ENCODE results near the gene ENPP7.
A peak's percentile ranks its signal among the peaks of the same experiment; 100 is the strongest.

The ENPP7 gene

GRCh38 chr17:79705674-79706073, 25.1 kb upstream of the ENPP7 start:
- DNase-seq = no peak

DNA sequence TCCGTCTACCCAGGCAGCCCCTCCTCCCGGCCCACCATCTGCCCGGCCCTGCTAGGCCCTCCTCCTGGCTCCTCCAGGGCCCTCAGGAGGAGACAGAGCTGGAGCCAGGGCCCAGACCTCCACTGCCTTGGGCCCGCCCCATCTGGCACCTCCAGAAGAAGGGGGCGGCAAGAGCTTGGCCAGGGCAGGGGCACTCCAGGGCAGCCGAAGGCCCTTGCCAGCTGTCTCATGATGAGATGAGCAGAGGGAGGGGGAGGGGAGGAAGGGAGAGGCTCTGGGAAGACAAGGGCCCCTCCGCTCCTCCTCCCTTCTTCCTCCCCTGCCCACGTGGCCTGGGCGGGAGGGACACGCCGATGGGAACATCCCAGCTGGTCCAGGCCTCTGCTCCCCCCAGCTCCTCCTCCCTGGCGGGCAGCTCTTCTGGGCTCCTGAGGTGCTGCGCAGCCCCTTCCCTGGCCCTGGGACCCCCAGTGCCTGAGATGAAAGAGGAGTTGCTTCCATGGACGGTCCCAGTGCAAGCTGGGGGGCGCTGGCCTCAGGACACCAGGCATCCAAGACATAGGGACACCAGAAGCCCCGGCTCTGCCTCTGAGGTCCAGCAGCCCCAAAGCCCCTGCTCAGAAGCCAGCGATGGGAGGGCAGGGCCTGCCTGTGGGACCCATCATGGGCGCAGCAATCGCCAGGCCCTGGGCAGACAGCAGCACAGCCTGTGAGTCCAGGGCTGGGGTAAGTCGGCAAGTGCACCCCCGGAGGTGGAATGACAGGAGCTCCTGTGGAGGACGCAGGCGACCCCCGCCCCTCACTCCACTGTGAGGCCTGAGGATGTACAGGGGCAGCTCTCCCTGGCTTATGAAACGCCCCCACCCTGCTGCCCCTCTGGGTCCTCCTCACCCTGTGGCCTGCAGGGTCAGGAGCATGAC, 23.6 kb upstream of the ENPP7 start:
- no peak for DNase-seq

DNA sequence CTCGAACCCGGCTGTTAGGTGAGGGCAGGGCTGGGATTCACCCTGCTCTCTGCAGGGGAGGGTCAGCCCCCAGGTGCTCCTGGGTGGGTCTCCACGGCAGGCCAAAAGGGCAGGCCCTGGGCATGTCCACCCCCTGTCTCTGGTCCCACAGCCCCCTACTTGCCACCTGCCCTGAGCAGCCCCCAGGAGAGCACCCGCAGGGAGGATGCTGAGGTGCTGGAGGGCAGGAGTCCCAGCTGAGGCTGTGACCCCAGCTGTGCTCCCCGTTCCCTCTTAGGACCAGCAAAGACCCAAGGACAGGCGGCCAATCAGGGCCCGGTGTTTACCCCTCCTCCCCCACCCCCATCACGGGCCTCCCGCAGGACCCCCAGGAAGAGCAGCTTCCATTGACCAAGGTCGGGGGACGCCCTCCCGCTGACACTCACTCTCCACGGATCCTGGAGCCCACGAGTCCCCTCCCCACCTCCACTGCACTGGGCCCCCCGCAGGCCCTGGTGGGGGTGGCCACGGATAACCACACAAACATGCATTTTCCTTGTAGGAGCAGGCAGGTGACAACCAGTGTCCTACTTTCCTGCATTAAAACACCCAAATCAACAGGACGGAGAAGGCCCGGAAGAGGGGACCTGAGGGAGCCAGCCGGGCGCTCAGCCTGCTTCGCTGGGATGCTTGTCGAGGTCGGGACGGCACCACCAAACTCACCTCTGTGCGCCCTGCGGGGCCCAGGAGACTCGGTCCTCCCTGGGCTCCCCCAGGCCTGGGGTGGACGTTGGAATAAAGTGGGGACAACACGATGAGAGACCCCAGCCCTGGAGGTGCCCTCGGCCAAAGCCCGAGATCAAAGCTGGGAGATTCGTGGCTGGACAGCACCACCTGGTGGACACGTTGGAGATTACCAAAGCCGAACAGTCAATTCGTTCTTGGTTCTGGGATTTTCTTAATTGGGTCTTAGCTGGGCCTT, 22.5 kb upstream of the ENPP7 start:
- peak; percentile 17 for DNase-seq

- no peak for DNase-seq
Observed at GRCh38 chr17:79711715-79712305, 18.9 kb upstream of the ENPP7 start.

GRCh38 chr17:79713391-79713790, 17.4 kb upstream of the ENPP7 start:
- DNase-seq = no peak

DNA sequence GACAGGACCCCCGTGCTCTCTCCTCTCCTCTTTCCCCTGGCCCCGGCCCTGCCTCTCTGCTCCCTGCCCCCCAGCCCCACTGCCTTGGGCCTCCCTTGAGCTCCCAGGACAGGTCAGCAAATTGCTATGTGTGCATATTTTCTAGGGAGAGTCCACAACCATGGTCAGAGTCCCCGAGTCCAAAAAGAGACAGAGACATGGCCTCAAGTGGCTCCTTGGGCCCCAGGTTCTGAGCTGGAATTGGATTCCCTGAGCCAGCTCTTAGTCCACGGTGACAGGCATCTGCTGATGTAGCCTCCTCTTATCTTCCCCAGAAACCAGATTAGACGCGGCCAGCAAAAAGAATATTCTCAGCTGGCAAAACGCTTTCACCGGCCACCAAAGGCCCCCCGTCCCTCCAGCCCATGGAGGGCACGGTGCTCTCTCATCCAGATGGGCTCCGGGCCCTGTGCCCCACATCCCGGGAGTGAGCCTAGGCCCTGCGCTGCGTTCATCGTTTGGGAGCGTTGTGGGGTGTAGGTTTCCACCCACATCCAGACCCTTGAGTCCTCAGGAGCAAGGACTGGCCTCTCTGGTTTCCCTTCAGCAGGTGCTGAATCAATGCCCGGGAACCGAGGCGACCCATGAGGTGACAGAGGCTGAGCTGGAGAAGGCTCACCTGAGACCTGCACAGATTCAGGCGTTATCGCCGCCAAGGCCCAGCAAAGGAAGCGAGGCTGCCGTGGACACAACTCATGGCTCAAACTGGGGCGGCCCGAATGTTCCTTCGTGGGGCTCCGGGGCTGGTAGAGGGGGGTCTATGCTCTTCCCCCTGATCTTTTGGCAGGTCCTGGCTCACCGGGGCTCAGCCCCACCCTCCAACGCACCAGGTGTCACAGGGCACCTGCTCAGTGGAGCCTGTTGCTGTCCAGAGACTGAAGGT, 16.3 kb upstream of the ENPP7 start:
- no peak for DNase-seq

GRCh38 chr17:79715098-79715942, 15.4 kb upstream of the ENPP7 start:
- DNase-seq = no peak

- DNase-seq = no peak
Observed at GRCh38 chr17:79715943-79716797, 14.6 kb upstream of the ENPP7 start.

DNA sequence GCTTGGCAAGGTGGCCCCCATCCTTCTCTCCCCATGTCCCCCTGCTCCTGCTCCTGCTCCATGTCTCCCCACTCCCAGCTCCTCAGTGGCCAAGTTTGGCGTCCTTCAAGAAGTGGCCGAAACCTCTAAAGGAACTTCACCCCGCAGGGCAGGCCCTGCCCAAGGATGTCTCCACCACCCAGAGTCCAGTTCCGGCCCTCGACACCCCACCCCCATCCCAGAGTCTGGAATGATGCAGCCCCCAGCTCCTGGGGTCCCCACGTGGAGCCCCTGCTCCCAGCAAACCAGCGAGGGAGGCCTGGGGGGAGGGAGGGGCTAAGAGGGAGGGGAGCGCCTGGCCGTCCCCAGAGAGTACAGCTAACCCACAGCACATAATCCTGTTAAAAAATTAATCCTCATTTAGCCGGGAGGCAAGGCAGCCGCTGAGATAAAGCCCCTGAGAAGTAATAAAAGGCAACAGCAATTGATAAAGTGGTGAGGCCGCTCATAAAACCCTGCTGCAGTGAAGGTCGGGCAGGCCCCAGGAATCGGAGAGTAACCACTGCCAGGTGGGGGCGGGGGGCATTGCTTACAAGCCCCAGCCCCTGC, 9.9 kb upstream of the ENPP7 start:
- no peak for DNase-seq

- DNase-seq = no peak
Observed at GRCh38 chr17:79721993-79722671, 8.6 kb upstream of the ENPP7 start.

DNA sequence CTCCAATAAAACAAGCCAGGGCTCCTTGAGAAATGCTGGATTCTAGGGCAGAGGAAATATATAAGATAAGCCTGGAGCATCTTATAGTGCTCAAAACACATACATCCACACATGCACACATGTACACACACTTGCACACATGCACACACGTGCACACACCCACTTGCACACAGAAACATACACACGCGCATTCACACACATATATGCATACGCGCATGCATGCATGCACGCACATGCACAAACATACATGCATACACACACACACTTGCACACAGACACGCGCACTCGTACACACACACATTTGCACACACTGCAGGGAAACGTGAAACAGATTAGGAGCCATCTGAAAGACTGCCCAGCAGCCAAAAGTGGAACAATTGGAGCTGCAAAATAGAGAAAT, 8.0 kb upstream of the ENPP7 start:
- DNase-seq = no peak

DNA sequence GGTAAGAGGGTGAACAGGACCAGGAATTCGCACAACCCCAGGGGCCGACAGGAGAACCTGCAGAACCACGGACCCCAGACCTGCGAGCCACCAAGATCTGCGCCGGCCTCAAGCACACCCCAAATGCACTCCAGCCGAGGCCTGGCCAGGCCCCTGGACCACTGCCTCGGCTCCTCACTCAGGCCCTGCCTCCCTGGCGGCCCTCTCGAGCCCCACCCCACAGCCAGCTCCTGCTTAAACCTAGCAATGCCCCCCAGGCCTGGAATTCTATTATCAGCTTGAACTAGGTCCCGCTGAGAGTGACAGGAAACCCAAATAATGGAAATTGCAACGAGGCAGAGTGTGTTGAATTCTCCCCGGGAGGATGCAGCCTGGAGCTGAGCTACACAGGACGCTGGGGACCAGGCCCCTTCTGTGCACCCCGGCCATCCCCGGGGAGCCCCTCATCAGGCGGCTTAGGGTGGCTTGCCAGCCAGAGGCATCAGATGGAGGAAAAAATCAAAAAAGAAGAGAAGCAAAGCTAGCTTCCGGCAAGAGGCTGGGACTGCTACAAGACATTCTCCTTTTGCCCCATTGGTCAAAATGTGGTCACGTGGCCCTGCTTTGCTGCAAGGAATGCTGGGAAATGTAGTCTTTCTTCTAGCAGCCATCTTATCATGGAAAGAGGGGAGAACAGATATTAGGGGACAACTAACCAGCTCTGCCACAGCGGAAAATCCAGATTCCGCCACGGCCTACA, 2.4 kb upstream of the ENPP7 start:
- peak; percentile 77 for DNase-seq

DNA sequence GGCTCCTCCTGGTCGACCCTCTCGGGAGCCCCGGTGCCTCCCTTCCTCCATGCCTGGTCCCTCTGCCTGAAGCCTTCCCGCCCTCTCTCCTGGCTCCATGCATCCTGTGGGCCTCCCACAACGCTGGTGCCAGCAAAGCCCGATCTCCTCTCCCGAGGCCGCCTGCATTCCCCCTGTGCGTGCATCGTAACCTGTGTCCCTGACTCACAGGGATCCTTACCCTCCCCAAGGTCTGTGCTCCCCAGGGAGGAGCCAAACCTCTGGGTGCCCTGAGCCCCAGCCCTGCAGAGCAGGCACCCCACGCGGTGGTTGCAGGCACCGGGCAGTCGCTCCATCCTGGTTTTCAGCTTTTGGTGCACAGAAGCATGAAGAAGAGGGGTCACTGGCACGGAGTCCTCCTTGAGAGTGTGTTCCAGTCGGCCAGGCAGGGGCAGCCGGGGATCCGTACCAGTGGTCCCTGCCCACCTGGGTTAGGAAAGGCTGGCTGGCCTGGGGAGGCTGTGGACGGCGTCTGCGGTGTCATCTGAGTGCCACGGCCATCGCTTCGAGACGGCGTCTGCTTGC, 1.8 kb upstream of the ENPP7 start:
- no peak for DNase-seq

DNA sequence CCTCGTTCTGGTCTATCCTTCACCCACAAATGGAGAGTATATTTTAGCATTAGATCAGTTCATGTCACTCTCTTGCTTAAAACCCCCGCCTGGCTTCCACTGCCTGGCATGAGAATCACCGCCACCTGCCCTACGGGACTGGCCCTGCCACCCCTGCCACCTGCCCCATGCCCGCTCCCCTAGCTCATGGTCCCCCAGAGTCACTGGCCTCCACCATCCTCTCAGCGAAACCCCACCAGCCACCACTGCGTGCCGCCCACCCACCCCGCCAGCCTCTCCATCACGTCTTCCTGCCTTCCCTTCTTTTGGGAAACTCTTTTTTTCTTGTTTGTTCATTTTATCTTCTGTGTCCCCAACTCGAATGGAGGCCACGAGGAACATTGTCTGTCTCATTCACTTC, 982 bp upstream of the ENPP7 start:
- DNase-seq = no peak

DNA sequence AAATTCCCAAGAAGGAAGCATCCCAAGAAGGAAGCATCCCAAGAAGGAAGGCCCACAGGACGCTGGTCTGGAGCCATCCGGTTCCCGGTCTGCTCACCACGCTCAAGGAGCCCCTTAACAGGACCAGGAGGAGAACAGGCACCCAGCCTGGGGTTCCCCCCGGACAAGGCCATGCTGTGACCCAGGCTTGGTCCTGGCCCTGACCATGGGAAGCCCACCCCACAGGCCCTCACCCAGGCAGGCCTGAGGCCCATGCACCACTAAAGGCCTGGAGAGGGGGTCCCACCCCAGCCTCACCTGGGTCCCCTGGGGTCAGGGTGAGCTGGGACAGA, 340 bp upstream of the ENPP7 start:
- DNase-seq = no peak

GRCh38 chr17:79732254-79732653, 1.5 kb downstream of the ENPP7 start:
- no peak for DNase-seq

- DNase-seq = no peak
Observed at GRCh38 chr17:79732804-79733691, 2.3 kb downstream of the ENPP7 start.
